T-helper 1 cell treated with Interleukin-12 subunit alpha and Interleukin-12 subunit beta and Interleukin-4 antibody, amounts not matched to agents 30 μg/mL and 1 μg/mL, for 36 hours (primary cell): ENCODE data around the gene DCXR.

Experiments
- H3K27ac Mint-ChIP-seq: one replicate; pipeline ENCODE4 v1.8.0; 2021; ENCODE audit warnings: mild to moderate bottlenecking, mixed read lengths
- H3K27me3 Mint-ChIP-seq: one replicate; pipeline ENCODE4 v1.8.0; 2021; ENCODE audit warnings: low read depth, mixed read lengths
- H3K36me3 Mint-ChIP-seq: one replicate; pipeline ENCODE4 v1.8.0; 2021; ENCODE audit warnings: low read depth, mixed read lengths
- H3K4me1 Mint-ChIP-seq: one replicate; pipeline ENCODE4 v1.8.0; 2021; ENCODE audit warnings: low read depth, mixed read lengths
- H3K4me3 Mint-ChIP-seq: one replicate; pipeline ENCODE4 v1.8.0; 2021; ENCODE audit warnings: mild to moderate bottlenecking, moderate library complexity, mixed read lengths
- H3K9me3 Mint-ChIP-seq: one replicate; pipeline ENCODE4 v1.8.0; 2021; ENCODE audit warnings: mixed read lengths

Gene DCXR

GRCh38 chr17:82053556-82054263 is 16.2 kb upstream of the DCXR start:
- Mint-ChIP-seq H3K36me3 (peaks cover 3% of the 10 kb centered on the region), H3K4me1 (peaks cover 7% of the 10 kb centered on the region), H3K4me3 (peak overlapping the region; percentile 70), H3K27ac (peak overlapping the region; percentile 20), H3K9me3 (no peaks in the 10 kb centered on the region), H3K27me3 (no peaks in the 10 kb centered on the region)

- Mint-ChIP-seq H3K9me3 (no peaks in the 10 kb centered on the region), H3K27me3 (no peaks in the 10 kb centered on the region), H3K4me3 (peak overlapping the region; percentile 70), H3K36me3 (peaks cover 3% of the 10 kb centered on the region), H3K27ac (peak overlapping the region; percentile 20), H3K4me1 (peaks cover 7% of the 10 kb centered on the region)
Observed at GRCh38 chr17:82053130-82053529, 15.6 kb upstream of the DCXR start.

GRCh38 chr17:82052638-82053059 is 15.2 kb upstream of the DCXR start:
- peaks cover 8% of the 10 kb centered on the region for H3K4me1 Mint-ChIP-seq
- peak overlapping the region; percentile 70 for H3K4me3 Mint-ChIP-seq
- no peaks in the 10 kb centered on the region for H3K27me3 Mint-ChIP-seq
- H3K9me3 Mint-ChIP-seq: no peaks in the 10 kb centered on the region
- peaks cover 2% of the 10 kb centered on the region for H3K36me3 Mint-ChIP-seq
- no peak overlapping the region for H3K27ac Mint-ChIP-seq

GRCh38 chr17:82051776-82052637 is 14.5 kb upstream of the DCXR start, which contains the start of the genes GPS1 and RFNG:
Gene GPS1 (plus strand): TSS chr17:82051898. CDS start chr17:82051932, 34 bp downstream.
Gene RFNG (minus strand): TSS chr17:82051811. CDS start chr17:82051766, 45 bp downstream.
- peaks cover 11% of the 10 kb centered on the region for H3K4me1 Mint-ChIP-seq
- H3K9me3 Mint-ChIP-seq: no peaks in the 10 kb centered on the region
- peaks cover 5% of the 10 kb centered on the region for H3K36me3 Mint-ChIP-seq
- H3K27ac Mint-ChIP-seq: peak within 1 kb of the TSS; percentile 88
- H3K4me3 Mint-ChIP-seq: peak within 1 kb of the TSS; percentile 88
- H3K27me3 Mint-ChIP-seq: no peaks in the 10 kb centered on the region

GRCh38 chr17:82050761-82051641 is 13.5 kb upstream of the DCXR start:
- H3K9me3 Mint-ChIP-seq: no peaks in the 10 kb centered on the region
- no peaks in the 10 kb centered on the region for H3K27me3 Mint-ChIP-seq
- peak overlapping the region; percentile 88 for H3K4me3 Mint-ChIP-seq
- peak overlapping the region; percentile 88 for H3K27ac Mint-ChIP-seq
- H3K4me1 Mint-ChIP-seq: peaks cover 11% of the 10 kb centered on the region
- peaks cover 5% of the 10 kb centered on the region for H3K36me3 Mint-ChIP-seq

- Mint-ChIP-seq H3K27me3 (no peaks in the 10 kb centered on the region), H3K4me3 (peak overlapping the region; percentile 88), H3K9me3 (no peaks in the 10 kb centered on the region), H3K27ac (no peak overlapping the region), H3K4me1 (peaks cover 11% of the 10 kb centered on the region), H3K36me3 (peaks cover 5% of the 10 kb centered on the region)
Observed at GRCh38 chr17:82050152-82050760, 12.8 kb upstream of the DCXR start.

- H3K4me1 Mint-ChIP-seq: peaks cover 11% of the 10 kb centered on the region
- no peak overlapping the region for H3K4me3 Mint-ChIP-seq
- peaks cover 5% of the 10 kb centered on the region for H3K36me3 Mint-ChIP-seq
- H3K27me3 Mint-ChIP-seq: no peaks in the 10 kb centered on the region
- peak overlapping the region; percentile 31 for H3K27ac Mint-ChIP-seq
- H3K9me3 Mint-ChIP-seq: no peaks in the 10 kb centered on the region
Observed at GRCh38 chr17:82049521-82049971, 12.0 kb upstream of the DCXR start.

GRCh38 chr17:82049106-82049505 is 11.6 kb upstream of the DCXR start:
- Mint-ChIP-seq H3K36me3 (peaks cover 5% of the 10 kb centered on the region), H3K27ac (no peak overlapping the region), H3K4me1 (peaks cover 11% of the 10 kb centered on the region), H3K27me3 (no peaks in the 10 kb centered on the region), H3K9me3 (no peaks in the 10 kb centered on the region), H3K4me3 (no peak overlapping the region)

GRCh38 chr17:82048571-82048971 is 11.1 kb upstream of the DCXR start:
- H3K27me3 Mint-ChIP-seq: no peaks in the 10 kb centered on the region
- H3K4me3 Mint-ChIP-seq: no peak overlapping the region
- peaks cover 11% of the 10 kb centered on the region for H3K4me1 Mint-ChIP-seq
- no peaks in the 10 kb centered on the region for H3K9me3 Mint-ChIP-seq
- H3K36me3 Mint-ChIP-seq: peaks cover 5% of the 10 kb centered on the region
- no peak overlapping the region for H3K27ac Mint-ChIP-seq

- peaks cover 9% of the 10 kb centered on the region for H3K4me1 Mint-ChIP-seq
- peaks cover 5% of the 10 kb centered on the region for H3K36me3 Mint-ChIP-seq
- no peaks in the 10 kb centered on the region for H3K9me3 Mint-ChIP-seq
- H3K27me3 Mint-ChIP-seq: no peaks in the 10 kb centered on the region
- no peak overlapping the region for H3K27ac Mint-ChIP-seq
- peak overlapping the region; percentile 40 for H3K4me3 Mint-ChIP-seq
Observed at GRCh38 chr17:82047914-82048570, 10.5 kb upstream of the DCXR start.

GRCh38 chr17:82047379-82047778 is 9.9 kb upstream of the DCXR start:
- Mint-ChIP-seq H3K27me3 (no peaks in the 10 kb centered on the region), H3K4me3 (peak overlapping the region; percentile 40), H3K36me3 (peaks cover 5% of the 10 kb centered on the region), H3K4me1 (peaks cover 9% of the 10 kb centered on the region), H3K9me3 (no peaks in the 10 kb centered on the region), H3K27ac (no peak overlapping the region)

- H3K4me3 Mint-ChIP-seq: no peak overlapping the region
Observed at GRCh38 chr17:82046903-82047302, 9.4 kb upstream of the DCXR start.

GRCh38 chr17:82045936-82046484 is 8.5 kb upstream of the DCXR start:
- Mint-ChIP-seq H3K36me3 (peaks cover 5% of the 10 kb centered on the region), H3K27me3 (no peaks in the 10 kb centered on the region), H3K4me1 (peaks cover 9% of the 10 kb centered on the region), H3K9me3 (no peaks in the 10 kb centered on the region), H3K4me3 (no peak overlapping the region), H3K27ac (no peak overlapping the region)

More at GRCh38 chr17:82046903-82047302, 9.4 kb upstream of the DCXR start:
- Mint-ChIP-seq H3K36me3 (peaks cover 5% of the 10 kb centered on the region), H3K9me3 (no peaks in the 10 kb centered on the region), H3K27me3 (no peaks in the 10 kb centered on the region), H3K4me1 (peaks cover 9% of the 10 kb centered on the region), H3K27ac (no peak overlapping the region)
